DND-41 (cell line): ENCODE measurements around the gene BRF1.

Experiments
- ATAC-seq: fragments of 200-7000 bp; cut with Tn5 transposase; 3 replicates; pipeline ENCODE4 v1.9.1; 2021; ENCODE audit warnings: low read depth; ENCODE audit not compliant: insufficient read depth
- DNase-seq: peaks from one replicate; pipeline ENCODE4 v3.0.0-alpha.2; 2020
- H2AFZ ChIP-seq: 2 replicates; pipeline ENCODE4 v1.6.0; 2012; ENCODE audit warnings: low read depth, low read length
- H3K27ac ChIP-seq: 2 replicates; pipeline ENCODE4 v1.5.1; 2012; ENCODE audit warnings: low read length, inconsistent platforms
- H3K27me3 ChIP-seq: fragments of 200-600 bp; sonication (generic); 2 replicates; pipeline ENCODE4 v1.6.0; 2012; ENCODE audit warnings: low read length, mild to moderate bottlenecking, inconsistent platforms; ENCODE audit not compliant: insufficient read depth, poor library complexity
- H3K36me3 ChIP-seq: 2 replicates; pipeline ENCODE4 v1.5.1; 2012; ENCODE audit warnings: low read length, inconsistent platforms; ENCODE audit not compliant: insufficient read depth
- H3K4me1 ChIP-seq: 2 replicates; pipeline ENCODE4 v1.5.1; 2012; ENCODE audit warnings: mild to moderate bottlenecking, low read length; ENCODE audit not compliant: insufficient read depth
- H3K4me2 ChIP-seq: 2 replicates; pipeline ENCODE4 v1.6.0; 2012; ENCODE audit warnings: mild to moderate bottlenecking, moderate library complexity, low read length, inconsistent platforms; ENCODE audit not compliant: insufficient read depth
- H3K4me3 ChIP-seq, 2 experiments: fragments of 200-600 bp in 1 of 2; shearing (Covaris generic) in 1 of 2; 2 replicates each; pipeline ENCODE4 v1.5.1; 2012 to 2016; ENCODE audit warnings: inconsistent platforms in 2 of 2, low read length in 2 of 2, mild to moderate bottlenecking in 2 of 2, low read depth in 1 of 2, moderate library complexity in 1 of 2
- H3K79me2 ChIP-seq: 2 replicates; pipeline ENCODE4 v1.6.0; 2012; ENCODE audit warnings: low read length, inconsistent platforms; ENCODE audit not compliant: insufficient read depth
- H3K9ac ChIP-seq: 2 replicates; pipeline ENCODE4 v1.6.0; 2012; ENCODE audit warnings: low read depth, mild to moderate bottlenecking, inconsistent platforms, low read length, moderate library complexity
- H3K9me3 ChIP-seq: 2 replicates; pipeline ENCODE4 v1.5.1; 2012; ENCODE audit warnings: low read length, moderate library complexity, mild to moderate bottlenecking, inconsistent platforms; ENCODE audit not compliant: insufficient read depth, severe bottlenecking
- H4K20me1 ChIP-seq: 2 replicates; pipeline ENCODE4 v1.6.0; 2012; ENCODE audit warnings: low read length; ENCODE audit not compliant: insufficient read depth
- CTCF ChIP-seq: IDR thresholded peaks from 2 replicates; pipeline ENCODE4 v1.5.1; 2012; ENCODE audit warnings: borderline replicate concordance, low read length, moderate library complexity, mild to moderate bottlenecking; ENCODE audit not compliant: poor library complexity, severe bottlenecking; ENCODE audit errors: extremely low read depth
- EZH2 ChIP-seq: IDR thresholded peaks from 3 replicates; pipeline ENCODE4 v1.6.1; 2012; ENCODE audit warnings: borderline replicate concordance, low read depth, mild to moderate bottlenecking, moderate library complexity, low read length, inconsistent platforms; ENCODE audit not compliant: severe bottlenecking

Gene BRF1

GRCh38 chr14:105181549-105182295 is 119.1 kb downstream of the BRF1 start:
- Histone ChIP-seq H3K4me1 (0 out of 2 replicates have a peak, but pooled peaks cover 4% of the 10 kb centered on the region), H3K9me3 (no peaks in the 10 kb centered on the region), H3K79me2 (no peaks in the 10 kb centered on the region), H3K27me3 (peaks cover 4% of the 10 kb centered on the region), H3K27ac (no peak overlapping the region), H3K36me3 (no peaks in the 10 kb centered on the region), H4K20me1 (peaks cover 6% of the 10 kb centered on the region), H3K4me3 (no peak overlapping the region), H3K4me2 (no peak overlapping the region), H3K9ac (no peak overlapping the region), H2AFZ (no peak overlapping the region)
- ATAC-seq: no peak
- TF ChIP-seq CTCF (no peak), EZH2 (no peak)
- DNase-seq: no peak

- Histone ChIP-seq H3K9me3 (no peaks in the 10 kb centered on the region), H3K27me3 (peaks cover 4% of the 10 kb centered on the region), H3K4me2 (peak within 1 kb of the TSS; percentile 41; the same call in 1 of the 2 replicates), H2AFZ (no peak within 1 kb of the TSS; the same call in 1 of the 2 replicates), H3K27ac (no peak within 1 kb of the TSS), H4K20me1 (peaks cover 8% of the 10 kb centered on the region), H3K4me3 (peak within 1 kb of the TSS in 1 of 2 experiments; percentile 30; a peak in 1 of 4 replicates), H3K4me1 (peaks cover 8% of the 10 kb centered on the region; the same call in 1 of the 2 replicates), H3K9ac (no peak within 1 kb of the TSS), H3K79me2 (no peaks in the 10 kb centered on the region), H3K36me3 (no peaks in the 10 kb centered on the region)
- ATAC-seq (peak; percentile 53; the same call in 2 of the 3 replicates), DNase-seq (peak; percentile 24)
- no peak for TF ChIP-seq EZH2
- TF ChIP-seq CTCF: no peak
These were observed 119.9 kb downstream of the BRF1 start, which contains the start of gene NUDT14 for GRCh38 chr14:105180592-105181548. Gene NUDT14, minus strand, starts transcription at chr14:105181312. Its CDS starts 103 bp downstream, at chr14:105181209.

- Histone ChIP-seq H3K9ac (no peak overlapping the region), H4K20me1 (peaks cover 16% of the 10 kb centered on the region)
- DNase-seq: no peak
These were observed 121.6 kb downstream of the BRF1 start for GRCh38 chr14:105179191-105179590.

More at GRCh38 chr14:105179191-105179590, 121.6 kb downstream of the BRF1 start:
- H3K4me1 ChIP-seq: peaks cover 20% of the 10 kb centered on the region
- no peaks in the 10 kb centered on the region for H3K9me3 ChIP-seq
- no peak overlapping the region for H2AFZ ChIP-seq
- peaks cover 4% of the 10 kb centered on the region for H3K27me3 ChIP-seq
- no peak overlapping the region for H3K4me3 ChIP-seq
- TF ChIP-seq CTCF: no peak
- no peak for TF ChIP-seq EZH2
- no peaks in the 10 kb centered on the region for H3K79me2 ChIP-seq
- H3K27ac ChIP-seq: no peak overlapping the region
- H3K4me2 ChIP-seq: no peak overlapping the region
- H3K36me3 ChIP-seq: no peaks in the 10 kb centered on the region
- ATAC-seq: no peak
